HG02852 (cell line): Measurements from ENCODE around the gene KLHL6.

Source experiments
- ATAC-seq: cut with Tn5 transposase; IDR thresholded peaks from one replicate; pipeline ENCODE4 v1.9.1; 2021; ENCODE audit warnings: mild to moderate bottlenecking, moderate library complexity; ENCODE audit not compliant: unreplicated experiment

The KLHL6 gene

DNA sequence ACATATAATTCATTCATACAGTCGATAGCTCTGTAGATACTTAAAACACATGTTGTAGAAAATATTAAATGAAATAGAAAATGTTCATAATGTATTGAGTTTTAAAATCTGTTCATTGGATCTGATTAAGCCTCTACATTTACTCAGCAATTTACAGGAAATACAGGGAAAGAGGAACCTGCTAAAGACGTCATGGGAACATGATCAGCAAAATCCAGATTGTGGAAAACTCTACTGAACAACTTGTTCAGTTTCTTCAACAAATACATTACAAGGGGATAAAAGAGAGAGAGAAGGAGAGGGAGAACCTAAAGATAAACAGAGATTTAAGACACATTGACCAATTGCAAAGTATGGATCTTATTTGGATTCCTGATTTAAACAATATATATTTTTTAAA, 46.7 kb downstream of the KLHL6 start:
- no peak for ATAC-seq

DNA sequence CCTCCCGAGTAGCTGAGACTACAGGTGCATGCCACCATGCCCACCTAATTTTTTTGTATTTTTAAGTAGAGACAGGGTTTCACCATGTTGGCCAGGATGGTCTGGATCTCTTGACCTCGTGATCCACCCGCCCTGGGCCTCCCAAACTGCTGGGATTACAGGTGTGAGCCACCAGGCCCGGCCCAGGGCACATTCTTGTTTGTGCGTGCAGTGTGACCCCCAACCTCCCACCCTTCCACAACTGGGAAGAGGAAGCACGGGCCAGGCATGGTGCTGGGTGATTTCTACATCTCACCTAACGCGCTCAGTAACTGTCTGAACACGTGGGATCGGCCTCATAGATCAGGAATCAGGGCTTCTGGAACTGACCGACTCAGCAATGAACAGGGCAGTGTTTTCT, 48.0 kb downstream of the KLHL6 start:
- ATAC-seq: no peak

- no peak for ATAC-seq
Observed at GRCh38 chr3:183506674-183507320, 48.7 kb downstream of the KLHL6 start.

GRCh38 chr3:183504597-183504996, 50.9 kb downstream of the KLHL6 start:
- ATAC-seq: no peak

DNA sequence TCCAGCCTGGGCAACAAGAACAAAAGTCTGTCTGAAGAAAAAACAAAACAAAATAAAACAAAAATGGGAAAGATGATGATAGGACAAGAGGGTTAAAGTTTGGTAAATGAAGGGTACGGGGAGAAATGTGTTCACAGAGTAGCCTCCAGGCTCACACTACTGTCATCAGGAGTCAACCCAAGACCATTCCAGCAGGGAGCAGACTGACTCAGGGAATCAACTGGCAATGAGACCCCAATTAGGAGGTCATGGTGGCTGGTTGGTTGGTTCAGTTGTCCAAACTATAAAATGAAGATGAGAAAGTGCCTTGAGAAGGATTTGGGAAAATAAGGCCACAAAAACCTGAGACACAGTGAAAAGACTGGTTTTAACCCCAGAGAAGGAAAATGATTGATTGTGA, 51.8 kb downstream of the KLHL6 start:
- no peak for ATAC-seq

DNA sequence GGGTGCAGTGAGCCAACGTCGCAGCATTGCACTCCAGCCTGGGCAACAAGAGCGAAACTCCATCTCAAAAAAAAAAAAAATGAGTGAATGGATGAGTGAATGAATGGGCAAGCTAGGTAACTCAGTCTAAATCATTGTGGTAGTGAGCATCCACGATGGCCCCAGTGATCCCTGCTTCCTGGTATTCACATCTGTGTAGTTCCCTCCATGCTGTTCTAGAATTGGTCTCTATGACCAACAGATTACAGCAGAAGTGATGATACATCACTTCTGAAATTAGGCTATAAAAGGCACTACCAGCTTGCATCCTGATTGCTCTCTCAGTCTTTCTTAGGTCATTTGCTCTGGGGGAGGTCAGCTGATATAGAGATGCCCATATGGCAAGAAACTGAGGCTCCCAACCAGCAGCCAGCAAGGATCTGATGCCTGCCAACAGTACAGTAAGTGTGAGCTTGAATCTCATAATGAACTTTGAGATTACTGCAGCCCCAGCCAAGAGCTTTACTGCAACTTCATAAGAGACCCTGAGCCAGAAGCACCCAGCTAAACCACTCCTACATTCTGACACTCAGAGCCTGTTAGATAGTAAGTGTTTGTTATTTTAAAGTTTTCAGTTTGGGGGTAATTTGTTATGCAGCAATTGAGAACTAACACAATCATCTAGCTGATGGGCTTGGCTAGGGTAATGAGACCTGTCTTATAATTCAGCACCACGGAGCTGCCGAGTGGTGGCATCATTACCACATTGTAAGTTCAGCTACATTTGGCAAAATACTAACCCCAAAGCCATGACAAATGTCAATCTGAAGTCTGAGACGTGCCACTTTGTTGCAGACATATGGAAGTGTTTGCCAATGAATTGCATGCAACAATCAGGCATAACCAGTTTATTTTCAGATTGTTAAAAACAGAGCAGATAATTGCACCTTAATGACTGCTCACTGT, 53.0 kb downstream of the KLHL6 start:
- no peak for ATAC-seq

DNA sequence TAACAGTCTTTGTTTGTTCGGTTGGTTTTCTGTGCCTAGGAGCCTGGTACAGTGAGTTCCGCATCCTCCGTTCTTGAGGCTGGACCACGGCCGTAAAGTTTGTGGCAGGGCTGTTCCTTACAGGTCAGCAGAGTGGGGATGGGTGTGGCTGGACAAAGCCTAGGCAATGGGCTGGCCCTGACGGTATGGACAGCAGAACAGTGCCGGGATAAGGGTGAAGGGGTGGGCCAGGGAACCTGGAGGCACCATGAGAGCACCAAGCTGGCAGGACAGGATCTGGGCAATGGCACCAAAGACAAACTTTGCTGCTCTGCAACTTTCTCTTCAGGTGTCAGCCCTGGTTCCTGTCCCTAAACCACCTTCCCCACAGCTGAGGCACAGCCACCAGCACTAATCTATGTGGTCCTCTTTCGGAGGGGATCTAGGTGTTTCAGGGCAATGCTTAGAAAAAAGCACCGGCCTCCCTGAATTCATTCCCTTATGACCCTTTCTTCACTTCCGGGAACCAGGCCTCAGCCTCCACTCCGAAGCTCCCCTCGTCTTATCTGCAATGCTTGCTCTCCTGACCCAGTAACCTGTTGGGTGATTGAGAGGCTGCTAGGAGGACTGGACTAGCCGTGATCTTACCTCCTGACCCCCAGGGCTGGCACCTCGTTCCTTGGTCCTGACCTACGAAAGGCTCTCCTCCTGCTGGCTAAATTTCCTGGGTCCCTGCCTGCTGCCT, 54.4 kb downstream of the KLHL6 start:
- no peak for ATAC-seq

GRCh38 chr3:183500319-183500718, 55.2 kb downstream of the KLHL6 start:
- no peak for ATAC-seq

DNA sequence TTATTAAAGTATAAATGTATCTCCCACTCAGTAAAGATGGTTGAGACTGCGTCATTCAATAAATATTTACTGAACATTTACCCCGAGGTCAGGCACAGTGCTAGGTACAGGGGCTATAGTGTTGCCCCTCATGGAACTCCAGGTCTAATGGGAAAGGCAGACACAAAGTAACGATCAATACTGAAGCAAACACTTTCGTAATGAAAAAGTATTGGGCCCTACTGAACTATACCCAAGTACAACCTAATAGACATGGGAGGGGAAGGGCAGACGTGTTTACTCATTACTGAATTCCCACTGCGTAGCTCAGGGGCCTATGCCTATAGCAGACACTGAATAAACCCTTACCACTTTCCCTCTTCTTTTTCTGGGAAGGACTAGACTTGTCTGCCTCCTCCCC, 56.9 kb downstream of the KLHL6 start:
- no peak for ATAC-seq

- no peak for ATAC-seq
Observed at GRCh38 chr3:183497313-183497712, 58.2 kb downstream of the KLHL6 start.

- ATAC-seq: no peak
Observed at GRCh38 chr3:183496311-183496710, 59.2 kb downstream of the KLHL6 start.

GRCh38 chr3:183494341-183494740, 61.2 kb downstream of the KLHL6 start:
- no peak for ATAC-seq

GRCh38 chr3:183493296-183494045, 62.0 kb downstream of the KLHL6 start:
- ATAC-seq: no peak

DNA sequence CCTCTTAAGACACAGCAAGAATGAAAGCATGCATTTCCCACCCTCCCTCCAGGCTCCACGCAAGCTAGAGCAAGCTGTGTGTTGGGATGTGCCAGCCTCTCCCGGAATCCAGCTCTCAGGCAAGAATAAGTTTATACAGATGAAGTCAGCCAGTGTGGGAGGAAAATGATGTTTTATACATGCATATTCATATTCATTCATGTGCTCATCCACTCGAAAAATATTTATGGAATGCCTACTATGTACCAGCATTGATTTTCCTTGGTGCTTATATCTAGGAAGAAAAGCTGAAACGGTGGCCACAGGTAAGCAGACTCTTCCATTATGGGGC, 62.7 kb downstream of the KLHL6 start:
- ATAC-seq: no peak

DNA sequence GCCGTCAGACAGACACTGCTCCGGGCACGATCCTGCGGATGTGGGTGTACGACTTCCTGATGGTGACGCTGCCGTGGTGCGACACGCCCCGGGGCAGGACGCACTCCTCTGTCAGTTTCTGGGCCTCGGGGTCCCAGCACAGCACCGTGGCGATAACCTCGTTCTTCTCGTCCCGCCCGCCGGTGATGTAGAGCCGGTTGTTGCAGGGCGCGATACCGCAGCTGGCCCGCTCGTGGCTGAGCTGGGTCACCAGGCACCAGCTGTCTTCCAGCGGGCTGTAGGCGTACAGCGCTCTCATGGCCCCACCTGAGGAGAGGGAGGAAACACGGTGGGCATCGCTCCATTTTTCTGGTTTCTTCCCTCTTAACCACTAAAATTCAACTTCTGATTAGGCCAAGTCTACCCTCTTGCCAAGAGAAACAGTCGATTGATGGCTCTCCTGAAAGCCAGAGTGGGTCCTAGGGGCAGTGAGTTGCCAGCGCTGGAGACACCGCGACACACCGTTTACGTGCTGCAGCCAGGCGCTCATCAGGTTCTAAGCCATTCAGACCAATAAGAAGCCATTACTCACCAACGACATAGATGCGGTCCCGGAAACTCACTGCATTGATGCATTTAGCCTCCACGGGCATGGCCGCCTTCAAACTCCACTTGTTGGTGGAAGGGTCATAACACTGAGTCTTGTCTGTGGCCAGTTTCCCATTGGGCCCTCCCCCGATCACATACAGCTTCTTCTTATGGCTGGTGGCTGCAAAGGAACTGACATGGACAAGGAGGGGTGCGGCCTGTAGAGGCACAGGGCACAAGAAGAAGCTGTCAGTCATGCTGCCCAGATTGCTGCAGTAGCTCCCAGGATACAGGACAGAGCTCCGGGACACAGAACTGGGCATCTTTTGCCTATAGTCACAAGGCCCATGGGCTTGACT, 63.3 kb downstream of the KLHL6 start:
- ATAC-seq: no peak

DNA sequence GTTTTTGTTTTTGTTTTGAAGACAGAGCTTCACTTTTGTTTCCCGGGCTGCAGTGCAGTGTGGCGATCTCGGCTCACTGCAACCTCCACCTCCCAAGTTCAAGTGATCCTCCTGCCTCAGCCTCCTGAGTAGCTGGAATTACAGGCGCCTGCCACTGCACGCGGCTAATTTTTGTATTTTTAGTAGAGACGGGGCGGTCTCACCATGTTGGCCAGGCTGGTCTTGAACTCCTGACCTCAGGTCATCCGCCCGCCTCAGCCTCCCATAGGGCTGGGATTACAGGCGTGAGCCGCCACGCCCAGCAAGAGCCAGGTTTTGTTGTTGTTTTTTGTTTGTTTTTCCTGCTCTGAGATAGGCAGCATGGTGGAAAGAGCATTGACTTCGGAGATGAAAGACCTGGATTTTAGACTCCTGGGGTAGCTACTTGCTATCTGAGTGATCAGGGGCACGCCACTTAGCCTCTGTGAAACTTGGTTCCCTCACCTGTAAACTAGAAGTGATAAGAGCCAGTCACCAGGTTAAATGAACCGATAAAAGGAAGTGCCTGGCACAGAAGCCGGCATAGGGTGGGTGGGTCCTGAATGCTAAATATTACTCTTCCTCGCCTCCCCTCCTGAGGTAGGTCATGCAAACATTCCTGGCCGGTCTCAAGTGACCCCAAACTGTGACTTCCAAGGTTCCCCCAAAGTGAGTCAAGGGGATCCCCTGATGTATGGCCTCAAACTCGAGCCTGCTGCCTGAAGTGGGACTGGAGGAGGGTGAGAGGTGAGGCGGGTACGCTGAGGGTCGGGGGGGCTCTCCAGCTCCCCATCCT, 64.2 kb downstream of the KLHL6 start:
- ATAC-seq: no peak

- no peak for ATAC-seq
Observed at GRCh38 chr3:183490653-183491052, 64.9 kb downstream of the KLHL6 start.

- ATAC-seq: no peak
Observed at GRCh38 chr3:183490211-183490601, 65.3 kb downstream of the KLHL6 start.
